Central memory CD8-positive, alpha-beta T cell (primary cell): Measurements from ENCODE around the gene MACROD2.

Source experiments
- ATAC-seq: fragments of 150-1000 bp; cut with Tn5 transposase; replicated peaks from 2 replicates; pipeline ENCODE4 v1.10.0; 2022; ENCODE audit warnings: mild to moderate bottlenecking, moderate FRiP score, moderate number of reproducible peaks; ENCODE audit not compliant: poor library complexity, severe bottlenecking; ENCODE audit errors: extremely low read depth
- DNase-seq, 2 donors: peaks; one replicate each; pipeline ENCODE4 v3.0.0; 2021; ENCODE audit warnings: low spot score in 2 of 2
- H3K27ac Mint-ChIP-seq: one replicate; pipeline ENCODE4 v1.8.0; 2022; ENCODE audit warnings: low read depth, mild to moderate bottlenecking, moderate library complexity, mixed read lengths
- H3K27me3 Mint-ChIP-seq: one replicate; pipeline ENCODE4 v1.8.0; 2022; ENCODE audit warnings: mixed read lengths
- H3K36me3 Mint-ChIP-seq: one replicate; pipeline ENCODE4 v1.8.0; 2022; ENCODE audit warnings: mild to moderate bottlenecking, moderate library complexity, mixed read lengths; ENCODE audit not compliant: insufficient read depth
- H3K4me1 Mint-ChIP-seq: one replicate; pipeline ENCODE4 v1.8.0; 2022; ENCODE audit warnings: mixed read lengths
- H3K4me3 Mint-ChIP-seq: one replicate; pipeline ENCODE4 v1.8.0; 2022; ENCODE audit warnings: mild to moderate bottlenecking, moderate library complexity, mixed read lengths
- H3K9me3 Mint-ChIP-seq: one replicate; pipeline ENCODE4 v1.8.0; 2022; ENCODE audit warnings: mixed read lengths

MACROD2 gene

DNA sequence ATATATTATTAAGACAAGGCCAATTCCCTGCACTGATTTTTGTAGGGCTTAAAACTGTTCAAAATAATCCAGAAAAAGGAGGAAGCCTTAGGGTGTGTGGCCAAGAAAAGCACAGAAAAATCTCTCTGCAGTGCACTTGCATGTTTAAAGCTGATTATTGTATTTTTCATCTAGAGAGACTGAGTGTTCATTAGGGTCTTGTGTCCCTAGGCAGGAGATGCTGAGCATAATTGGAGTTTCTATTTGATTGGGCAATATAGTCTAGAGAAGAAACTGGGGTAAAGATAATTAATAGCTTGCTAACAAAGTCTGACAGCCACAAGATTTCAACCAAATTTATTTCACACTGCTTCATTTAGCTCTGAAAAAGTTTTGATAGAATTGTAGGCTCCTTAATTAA lies 339.7 kb downstream of the MACROD2 start:
- ATAC-seq (no peak), DNase-seq (no peak)
- Mint-ChIP-seq H3K4me1 (no peaks in the 10 kb centered on the region), H3K4me3 (no peak overlapping the region), H3K27ac (no peak overlapping the region), H3K9me3 (peaks cover 4% of the 10 kb centered on the region), H3K27me3 (no peaks in the 10 kb centered on the region), H3K36me3 (no peaks in the 10 kb centered on the region)

DNA sequence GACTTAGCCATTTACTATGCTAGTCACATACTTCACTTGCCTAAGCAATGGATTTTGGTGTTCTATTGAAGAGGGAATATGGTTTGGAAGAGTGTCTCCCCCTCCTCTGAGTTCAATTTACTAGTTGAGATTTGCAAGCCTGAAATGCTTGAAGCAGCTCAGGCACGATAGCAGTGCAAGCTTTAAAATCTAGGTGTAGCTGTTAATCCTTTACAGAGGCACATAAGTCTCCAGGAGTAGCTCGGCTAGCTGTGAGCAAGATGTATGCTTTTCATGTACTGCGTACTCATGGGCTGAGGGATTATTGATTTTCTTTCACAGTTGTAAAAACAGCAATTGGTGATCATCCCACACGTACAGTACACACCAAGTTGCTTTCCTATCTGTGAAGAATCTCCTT lies 341.4 kb downstream of the MACROD2 start:
- no peaks in the 10 kb centered on the region for H3K36me3 Mint-ChIP-seq
- peaks cover 8% of the 10 kb centered on the region for H3K9me3 Mint-ChIP-seq
- ATAC-seq (no peak), DNase-seq (no peak)
- H3K4me1 Mint-ChIP-seq, result no peaks in the 10 kb centered on the region
- no peaks in the 10 kb centered on the region for H3K27me3 Mint-ChIP-seq
- H3K27ac Mint-ChIP-seq, result no peak overlapping the region
- no peak overlapping the region for H3K4me3 Mint-ChIP-seq

DNA sequence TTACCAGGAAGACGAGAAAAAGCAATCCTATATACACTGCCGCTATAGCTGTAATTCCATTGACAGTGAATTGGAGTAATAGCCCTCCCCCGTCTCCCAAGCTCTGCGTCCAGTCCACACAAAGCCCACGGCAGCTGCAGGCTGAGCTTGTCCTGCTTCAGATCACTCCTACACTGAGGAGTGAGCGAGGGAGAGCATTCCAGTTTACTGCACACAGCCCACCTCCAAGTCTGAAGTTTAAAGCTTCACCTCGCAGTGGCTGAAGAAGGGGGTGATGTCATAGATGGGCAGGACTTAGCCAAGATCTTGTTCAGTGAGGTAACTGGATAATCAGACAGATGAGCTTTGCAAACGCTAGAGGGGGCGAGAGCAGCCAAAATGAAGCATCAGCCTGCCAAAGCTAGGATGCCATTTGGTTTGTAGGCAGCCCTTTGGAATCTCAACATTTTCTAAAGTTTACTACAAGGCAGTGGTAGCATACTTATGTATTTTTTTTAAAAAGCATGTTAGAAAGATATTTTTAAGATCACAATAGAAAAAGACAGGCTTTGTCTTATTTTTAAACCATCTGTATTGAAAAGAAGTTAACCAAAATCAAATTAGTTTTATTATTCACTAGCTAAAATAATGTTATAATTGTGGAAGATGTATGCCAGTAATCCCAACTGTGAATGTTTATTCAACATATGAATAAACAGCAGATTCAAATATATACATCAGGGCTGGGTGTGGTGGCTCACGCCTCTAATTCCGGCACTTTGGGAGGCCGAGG lies 342.3 kb downstream of the MACROD2 start, which contains the start of gene FLRT3:
FLRT3 (minus strand) TSS at position 213 of the 772 bp plus-strand sequence. CDS start 10,106 bp downstream, outside the sequence.
- Mint-ChIP-seq H3K9me3 (peaks cover 8% of the 10 kb centered on the region), H3K4me1 (no peaks in the 10 kb centered on the region), H3K27me3 (no peaks in the 10 kb centered on the region), H3K4me3 (no peak within 1 kb of the TSS), H3K36me3 (no peaks in the 10 kb centered on the region), H3K27ac (no peak within 1 kb of the TSS)
- ATAC-seq (no peak), DNase-seq (no peak)

DNA sequence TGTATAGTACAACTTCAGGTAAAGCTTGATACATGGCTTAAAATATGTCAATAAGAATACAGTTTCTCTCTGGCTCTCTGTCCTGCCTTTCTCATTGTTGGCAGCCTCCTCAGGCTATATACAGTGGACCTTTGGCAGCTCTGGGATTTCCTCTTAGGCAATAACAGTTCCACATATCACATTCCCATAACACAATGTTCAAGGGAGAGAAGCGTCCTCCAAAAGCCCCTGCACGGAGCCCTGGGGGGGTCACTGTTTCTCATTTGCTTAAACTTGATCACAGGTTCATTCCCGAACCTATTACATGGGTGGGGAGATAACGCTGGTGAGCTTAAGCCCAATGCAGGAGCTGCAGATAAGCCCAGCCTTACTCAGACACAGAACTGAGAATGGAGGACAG lies 346.5 kb downstream of the MACROD2 start:
- H3K9me3 Mint-ChIP-seq, result peaks cover 10% of the 10 kb centered on the region
- no peak for ATAC-seq
- no peak overlapping the region for H3K4me3 Mint-ChIP-seq
- H3K27ac Mint-ChIP-seq, result no peak overlapping the region
- no peaks in the 10 kb centered on the region for H3K36me3 Mint-ChIP-seq
- no peaks in the 10 kb centered on the region for H3K27me3 Mint-ChIP-seq
- no peaks in the 10 kb centered on the region for H3K4me1 Mint-ChIP-seq
- DNase-seq, result no peak

DNA sequence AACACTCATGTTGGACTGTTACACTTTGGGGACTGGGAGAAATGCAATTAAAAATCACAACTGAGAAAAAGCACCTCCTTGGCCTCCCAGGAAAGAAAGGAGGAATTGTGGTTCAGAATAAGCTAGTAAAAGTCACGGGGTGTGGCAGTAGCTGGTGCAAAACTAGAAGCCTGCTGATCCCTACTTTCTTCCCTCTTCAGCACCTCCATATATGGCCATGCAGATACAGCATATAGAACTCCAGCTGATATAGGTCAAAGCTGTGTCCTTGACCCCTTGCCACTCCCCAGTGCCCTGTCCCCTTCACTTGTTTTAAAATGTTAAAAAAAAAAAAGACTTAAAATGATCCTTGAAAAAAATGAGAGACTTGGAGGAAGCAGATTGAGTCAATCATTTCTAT lies 347.6 kb downstream of the MACROD2 start:
- Mint-ChIP-seq H3K4me1 (no peaks in the 10 kb centered on the region), H3K27ac (no peak overlapping the region), H3K27me3 (no peaks in the 10 kb centered on the region), H3K9me3 (peaks cover 14% of the 10 kb centered on the region), H3K36me3 (no peaks in the 10 kb centered on the region), H3K4me3 (no peak overlapping the region)
- ATAC-seq, result no peak
- DNase-seq, result no peak

DNA sequence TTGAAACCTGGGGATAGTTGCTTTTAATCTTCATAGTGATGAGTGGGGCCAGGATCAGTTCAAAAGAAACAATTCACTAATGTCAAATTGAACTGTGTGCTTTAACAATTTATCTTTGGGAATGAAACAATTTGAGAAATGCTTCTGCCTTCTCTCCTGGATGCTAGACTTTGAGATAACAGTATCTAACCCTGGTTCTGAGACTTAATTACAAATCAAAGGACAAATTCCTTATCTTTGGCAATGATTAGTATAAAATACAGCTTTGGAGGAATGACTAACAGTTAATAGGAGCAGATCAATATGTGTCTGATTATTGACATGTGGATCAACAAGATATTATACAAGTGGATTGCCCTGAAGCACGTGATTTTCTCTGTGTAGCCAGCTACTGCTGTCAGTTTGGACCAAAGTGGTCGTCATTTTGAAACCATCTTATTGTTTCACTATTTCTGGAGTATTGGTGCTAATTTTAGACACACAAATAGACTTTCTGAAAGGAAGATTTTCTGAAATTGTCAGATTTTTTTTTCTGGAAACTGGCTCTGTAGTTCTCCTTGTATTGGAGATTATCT lies 348.3 kb downstream of the MACROD2 start:
- DNase-seq, result no peak
- Mint-ChIP-seq H3K27ac (no peak overlapping the region), H3K36me3 (no peaks in the 10 kb centered on the region), H3K4me1 (no peaks in the 10 kb centered on the region), H3K27me3 (no peaks in the 10 kb centered on the region), H3K4me3 (no peak overlapping the region), H3K9me3 (peaks cover 14% of the 10 kb centered on the region)
- ATAC-seq, result no peak

DNA sequence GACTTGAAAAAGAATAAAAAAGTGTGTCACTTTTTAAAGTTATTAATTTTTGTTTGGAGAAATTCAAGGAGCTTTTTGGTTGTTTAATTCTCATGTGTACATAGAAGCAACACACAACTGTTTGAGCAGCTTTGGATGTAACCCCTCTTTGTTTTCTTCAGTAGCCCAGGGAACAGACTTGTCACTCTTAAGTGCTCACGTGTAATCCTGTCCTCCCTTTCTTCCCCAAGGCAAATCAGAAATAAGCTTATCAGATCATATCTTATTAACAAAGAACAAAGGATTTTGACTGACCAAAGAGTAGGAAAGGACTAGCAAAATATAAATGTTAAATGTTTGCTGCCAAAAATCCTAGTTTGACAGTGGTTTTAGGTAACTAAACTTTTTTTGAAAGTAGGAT lies 349.4 kb downstream of the MACROD2 start:
- Mint-ChIP-seq H3K27me3 (no peaks in the 10 kb centered on the region), H3K4me3 (no peak overlapping the region), H3K9me3 (peaks cover 13% of the 10 kb centered on the region), H3K36me3 (no peaks in the 10 kb centered on the region), H3K4me1 (no peaks in the 10 kb centered on the region), H3K27ac (no peak overlapping the region)
- ATAC-seq (no peak), DNase-seq (no peak)

DNA sequence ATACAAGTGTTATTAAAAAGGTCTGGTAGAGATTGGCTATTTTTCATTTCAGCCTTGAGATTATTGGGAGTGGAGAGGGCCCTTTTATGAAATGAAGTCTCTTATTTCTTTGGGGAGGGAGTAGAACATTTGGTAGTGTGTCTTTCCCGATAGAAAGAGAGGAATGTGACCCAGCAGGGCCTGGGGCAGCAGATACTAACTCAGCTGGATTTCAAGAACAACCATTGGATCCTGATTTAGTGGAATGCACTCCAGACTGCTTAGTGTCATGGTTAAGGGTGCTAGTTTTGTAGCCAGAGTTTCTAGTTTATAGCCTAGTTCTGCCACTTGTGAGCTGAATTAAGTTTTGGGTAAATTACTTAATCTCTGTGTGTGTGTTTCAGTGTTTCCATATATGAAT lies 360.5 kb downstream of the MACROD2 start:
- Mint-ChIP-seq H3K27me3 (no peaks in the 10 kb centered on the region), H3K9me3 (peaks cover 6% of the 10 kb centered on the region), H3K4me1 (no peaks in the 10 kb centered on the region), H3K27ac (no peak overlapping the region), H3K36me3 (peaks cover 2% of the 10 kb centered on the region), H3K4me3 (no peak overlapping the region)
- ATAC-seq (no peak), DNase-seq (no peak)

DNA sequence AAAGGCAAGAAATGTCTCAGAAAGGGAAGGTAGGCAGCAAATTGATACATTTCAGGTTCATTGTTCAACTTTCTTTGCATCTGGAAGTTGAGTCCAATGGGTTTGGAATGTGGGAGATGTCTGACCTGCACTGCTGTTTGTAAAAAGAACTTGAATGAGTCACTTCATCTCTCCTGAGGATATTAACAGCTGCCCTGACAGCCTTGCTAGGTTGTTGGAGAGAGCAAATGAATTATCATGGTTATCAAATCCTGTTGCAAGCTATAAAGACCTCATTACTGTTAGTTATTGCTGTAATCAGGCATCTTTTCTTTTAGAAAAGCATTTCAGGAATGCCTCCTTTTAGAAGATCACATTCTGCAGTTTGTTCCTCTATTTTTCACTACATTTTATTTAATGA lies 365.1 kb downstream of the MACROD2 start:
- no peaks in the 10 kb centered on the region for H3K4me1 Mint-ChIP-seq
- no peak for ATAC-seq
- peaks cover 2% of the 10 kb centered on the region for H3K36me3 Mint-ChIP-seq
- H3K27me3 Mint-ChIP-seq, result no peaks in the 10 kb centered on the region
- no peak overlapping the region for H3K4me3 Mint-ChIP-seq
- no peak overlapping the region for H3K27ac Mint-ChIP-seq
- no peak for DNase-seq
- H3K9me3 Mint-ChIP-seq, result no peaks in the 10 kb centered on the region

DNA sequence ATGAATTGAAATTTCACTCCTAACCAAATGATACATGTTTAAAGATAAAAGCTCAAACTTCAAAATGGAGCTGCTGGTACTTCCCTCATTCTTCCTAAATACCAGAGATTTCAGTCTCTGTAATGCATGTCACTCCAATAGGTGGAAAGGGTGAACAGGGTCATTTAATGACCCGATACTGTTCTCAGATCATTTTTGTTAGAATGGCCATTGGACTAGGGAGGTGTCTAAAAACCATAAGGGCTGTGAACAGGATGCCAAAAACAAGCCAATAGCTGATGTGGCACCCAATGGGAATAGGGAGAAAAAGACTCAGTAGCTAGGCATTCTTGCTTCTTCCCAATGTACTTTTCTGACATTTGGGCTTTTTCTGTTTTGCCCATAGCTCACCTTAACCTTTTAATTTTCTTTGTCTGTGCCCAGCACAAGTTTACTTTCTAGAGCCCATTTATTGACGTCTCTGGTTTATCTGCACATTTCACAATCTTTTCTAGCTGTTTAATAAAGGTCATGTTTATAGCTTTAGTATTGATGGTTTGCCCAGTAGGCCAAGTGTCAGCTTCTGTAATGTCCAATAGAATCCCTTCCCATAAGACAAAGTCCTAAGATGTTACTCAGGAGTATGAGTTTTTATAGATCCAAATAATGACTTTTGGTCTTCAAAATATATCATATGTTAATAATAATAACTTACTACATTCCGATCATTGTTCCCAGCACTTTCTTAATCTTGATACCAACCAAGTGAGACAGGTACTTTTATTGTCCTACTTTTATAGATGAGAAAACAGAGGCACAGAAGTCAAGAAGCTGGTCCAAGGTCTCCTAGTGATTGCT lies 366.4 kb downstream of the MACROD2 start:
- Mint-ChIP-seq H3K4me1 (no peaks in the 10 kb centered on the region), H3K36me3 (peaks cover 2% of the 10 kb centered on the region), H3K27me3 (no peaks in the 10 kb centered on the region), H3K27ac (no peak overlapping the region), H3K4me3 (no peak overlapping the region), H3K9me3 (no peaks in the 10 kb centered on the region)
- DNase-seq (no peak), ATAC-seq (no peak)

DNA sequence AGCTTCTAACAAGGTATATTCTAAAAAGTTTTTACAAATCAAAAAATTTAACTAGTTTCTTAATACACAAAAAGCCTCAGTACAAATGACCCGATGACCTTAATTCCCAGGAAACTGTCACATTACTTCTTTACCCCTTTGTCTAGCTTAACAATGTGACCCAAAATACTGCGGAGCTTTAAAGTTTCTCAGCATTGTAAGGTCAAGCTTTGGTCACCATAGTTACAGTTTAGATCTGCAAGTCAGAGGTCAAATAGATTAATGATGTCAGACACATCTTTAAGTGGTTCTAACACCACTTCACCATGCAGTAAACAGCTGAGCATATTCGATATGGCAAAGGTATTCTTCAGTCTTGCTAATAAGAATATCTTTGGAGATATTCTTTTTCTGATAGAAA lies 378.9 kb downstream of the MACROD2 start:
- Mint-ChIP-seq H3K27me3 (no peaks in the 10 kb centered on the region), H3K9me3 (peaks cover 12% of the 10 kb centered on the region), H3K36me3 (no peaks in the 10 kb centered on the region), H3K27ac (no peak overlapping the region), H3K4me3 (no peak overlapping the region), H3K4me1 (no peaks in the 10 kb centered on the region)
- DNase-seq (no peak), ATAC-seq (no peak)

DNA sequence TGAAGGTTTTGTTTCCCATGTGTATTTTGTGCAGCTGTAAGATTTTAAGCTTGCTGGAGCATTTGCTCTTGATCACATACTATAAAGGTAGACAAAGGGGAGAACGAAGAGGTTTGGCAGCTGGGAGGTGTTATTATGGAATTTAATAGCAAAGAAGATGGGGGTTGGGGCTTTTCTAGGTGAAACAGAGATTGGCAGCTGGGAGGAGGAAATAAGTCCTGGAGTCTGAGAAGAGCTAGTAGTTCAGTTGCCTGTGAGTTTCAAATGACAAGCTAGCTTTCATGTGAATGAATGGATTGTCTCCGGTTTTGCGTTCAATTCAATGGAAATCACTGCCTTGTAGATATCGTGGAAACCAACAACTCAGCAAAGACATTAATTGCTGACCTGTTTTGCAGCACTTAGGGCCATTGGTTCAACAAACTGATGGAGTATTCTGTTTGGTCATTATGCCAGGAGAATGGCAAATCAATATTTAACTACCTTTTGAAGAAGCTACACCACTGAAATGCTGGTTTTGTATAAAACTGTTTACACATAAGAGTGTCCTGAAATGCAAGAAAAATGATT lies 380.2 kb downstream of the MACROD2 start:
- H3K9me3 Mint-ChIP-seq, result peaks cover 12% of the 10 kb centered on the region
- no peak overlapping the region for H3K4me3 Mint-ChIP-seq
- no peak overlapping the region for H3K27ac Mint-ChIP-seq
- H3K27me3 Mint-ChIP-seq, result no peaks in the 10 kb centered on the region
- DNase-seq, result no peak
- H3K4me1 Mint-ChIP-seq, result no peaks in the 10 kb centered on the region
- H3K36me3 Mint-ChIP-seq, result no peaks in the 10 kb centered on the region
- no peak for ATAC-seq
